Measurements from ENCODE around the gene A3GALT2.

DNA sequence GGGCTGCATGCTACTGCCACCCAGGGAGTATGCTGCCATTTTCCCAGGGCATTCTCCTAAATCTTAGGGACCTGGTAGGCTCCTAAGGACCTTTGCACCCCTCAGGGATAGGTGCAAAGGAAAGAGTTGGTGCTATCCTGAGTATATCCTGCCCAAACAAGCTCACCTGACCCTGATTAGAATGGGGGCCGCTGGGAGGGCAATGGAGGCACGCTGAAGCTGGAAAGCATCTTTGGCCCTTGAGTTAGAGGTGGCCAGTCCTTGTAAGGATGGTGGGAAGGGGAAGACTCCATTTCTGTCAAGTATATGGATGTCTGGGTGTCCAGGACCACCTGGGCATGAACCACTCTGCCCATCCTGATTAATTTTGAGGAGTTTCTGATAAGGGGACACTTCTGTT is 48.9 kb upstream of the A3GALT2 start:
- TF ChIP-seq, protein P1, sequence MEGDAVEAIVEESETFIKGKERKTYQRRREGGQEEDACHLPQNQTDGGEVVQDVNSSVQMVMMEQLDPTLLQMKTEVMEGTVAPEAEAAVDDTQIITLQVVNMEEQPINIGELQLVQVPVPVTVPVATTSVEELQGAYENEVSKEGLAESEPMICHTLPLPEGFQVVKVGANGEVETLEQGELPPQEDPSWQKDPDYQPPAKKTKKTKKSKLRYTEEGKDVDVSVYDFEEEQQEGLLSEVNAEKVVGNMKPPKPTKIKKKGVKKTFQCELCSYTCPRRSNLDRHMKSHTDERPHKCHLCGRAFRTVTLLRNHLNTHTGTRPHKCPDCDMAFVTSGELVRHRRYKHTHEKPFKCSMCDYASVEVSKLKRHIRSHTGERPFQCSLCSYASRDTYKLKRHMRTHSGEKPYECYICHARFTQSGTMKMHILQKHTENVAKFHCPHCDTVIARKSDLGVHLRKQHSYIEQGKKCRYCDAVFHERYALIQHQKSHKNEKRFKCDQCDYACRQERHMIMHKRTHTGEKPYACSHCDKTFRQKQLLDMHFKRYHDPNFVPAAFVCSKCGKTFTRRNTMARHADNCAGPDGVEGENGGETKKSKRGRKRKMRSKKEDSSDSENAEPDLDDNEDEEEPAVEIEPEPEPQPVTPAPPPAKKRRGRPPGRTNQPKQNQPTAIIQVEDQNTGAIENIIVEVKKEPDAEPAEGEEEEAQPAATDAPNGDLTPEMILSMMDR (IDR thresholded peaks at IDR 0.05; ENCODE audit: low read depth, low read length): no peak
- TF ChIP-seq POLR2A (IDR thresholded peaks at IDR 0.05; ENCODE audit: extremely low read depth, insufficient read length): no peak
- no peak for TF ChIP-seq MYC (IDR thresholded peaks at IDR 0.05; ENCODE audit: low read depth, low read length)
- TF ChIP-seq, protein P2, sequence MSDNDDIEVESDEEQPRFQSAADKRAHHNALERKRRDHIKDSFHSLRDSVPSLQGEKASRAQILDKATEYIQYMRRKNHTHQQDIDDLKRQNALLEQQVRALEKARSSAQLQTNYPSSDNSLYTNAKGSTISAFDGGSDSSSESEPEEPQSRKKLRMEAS (IDR thresholded peaks at IDR 0.05; ENCODE audit: low read depth, low read length): no peak

All from NB4 (cell line).